Stimulated activated CD4-positive, alpha-beta T cell treated with anti-CD3 and anti-CD28 coated beads, Interleukin-1b, Interleukin-23, amount 100 ng/mL, for 1 hour (primary cell): ENCODE results near the gene ANKRD6.
"Not testable (repeated sequence)": the region's sequence is repeated elsewhere in the genome, so short reads cannot be mapped to it uniquely, and the experiment has no call there.

Source experiments
- DNase-seq, 2 donors: peaks; one replicate each; pipeline ENCODE4 v3.0.0-alpha.2; 2020; ENCODE audit warnings: low read depth in 2 of 2

ANKRD6 gene

GRCh38 chr6:89432875-89433251 lies at the start of gene ANKRD6:
ANKRD6 (plus strand) TSS chr6:89433152; CDS start chr6:89566977, 133,825 bp downstream.
- peak; percentile 54 to 84 for DNase-seq

GRCh38 chr6:89385156-89385667 lies 47.7 kb upstream of the ANKRD6 start:
- DNase-seq = no peak

GRCh38 chr6:89385846-89386245 lies 47.1 kb upstream of the ANKRD6 start:
- no peak for DNase-seq

- DNase-seq = no peak
Measured at GRCh38 chr6:89386917-89387491, 45.9 kb upstream of the ANKRD6 start.

GRCh38 chr6:89387516-89388201 lies 45.3 kb upstream of the ANKRD6 start:
- no peak for DNase-seq

DNA sequence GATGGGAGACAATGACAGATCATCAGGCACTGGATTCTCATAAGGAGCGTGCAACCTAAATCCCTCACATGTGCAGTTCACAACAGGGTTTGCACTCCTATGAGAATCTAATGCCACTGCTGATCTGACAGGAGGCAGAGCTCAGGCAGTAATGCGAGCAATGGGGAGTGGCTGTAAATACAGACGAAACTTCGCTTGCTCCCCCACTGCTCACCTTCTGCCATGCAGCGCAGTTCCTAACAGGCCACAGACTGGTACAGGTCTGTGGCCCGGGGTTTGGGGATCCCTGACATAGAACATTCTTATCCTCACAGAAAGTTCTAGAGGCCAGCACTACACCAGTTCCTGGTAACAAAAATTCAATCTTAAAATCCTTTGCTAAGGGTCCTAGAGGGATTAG lies 44.1 kb upstream of the ANKRD6 start:
- no peak for DNase-seq

- no peak for DNase-seq
Measured at GRCh38 chr6:89392823-89393222, 40.1 kb upstream of the ANKRD6 start.

GRCh38 chr6:89393659-89394058 lies 39.3 kb upstream of the ANKRD6 start:
- no peak for DNase-seq

DNA sequence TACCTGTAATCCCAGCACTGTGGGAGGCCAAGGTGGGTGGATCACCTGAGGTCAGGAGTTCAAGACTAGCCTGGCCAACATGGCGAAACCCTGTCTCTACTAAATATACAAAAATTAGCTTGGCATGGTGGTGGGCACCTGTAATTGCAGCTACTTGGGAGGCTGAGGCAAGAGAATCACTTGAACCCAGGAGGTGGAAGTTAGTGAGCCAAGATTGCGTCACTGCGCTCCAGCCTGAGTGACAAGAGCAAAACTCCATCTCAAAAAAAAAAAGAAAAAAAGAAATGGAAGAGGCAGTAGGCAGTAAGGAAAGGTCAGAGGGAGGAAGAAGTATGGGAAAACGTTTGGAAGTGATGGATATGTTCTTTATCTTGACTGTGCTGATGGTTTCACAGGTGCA lies 35.1 kb upstream of the ANKRD6 start:
- not testable (repeated sequence) for DNase-seq

DNA sequence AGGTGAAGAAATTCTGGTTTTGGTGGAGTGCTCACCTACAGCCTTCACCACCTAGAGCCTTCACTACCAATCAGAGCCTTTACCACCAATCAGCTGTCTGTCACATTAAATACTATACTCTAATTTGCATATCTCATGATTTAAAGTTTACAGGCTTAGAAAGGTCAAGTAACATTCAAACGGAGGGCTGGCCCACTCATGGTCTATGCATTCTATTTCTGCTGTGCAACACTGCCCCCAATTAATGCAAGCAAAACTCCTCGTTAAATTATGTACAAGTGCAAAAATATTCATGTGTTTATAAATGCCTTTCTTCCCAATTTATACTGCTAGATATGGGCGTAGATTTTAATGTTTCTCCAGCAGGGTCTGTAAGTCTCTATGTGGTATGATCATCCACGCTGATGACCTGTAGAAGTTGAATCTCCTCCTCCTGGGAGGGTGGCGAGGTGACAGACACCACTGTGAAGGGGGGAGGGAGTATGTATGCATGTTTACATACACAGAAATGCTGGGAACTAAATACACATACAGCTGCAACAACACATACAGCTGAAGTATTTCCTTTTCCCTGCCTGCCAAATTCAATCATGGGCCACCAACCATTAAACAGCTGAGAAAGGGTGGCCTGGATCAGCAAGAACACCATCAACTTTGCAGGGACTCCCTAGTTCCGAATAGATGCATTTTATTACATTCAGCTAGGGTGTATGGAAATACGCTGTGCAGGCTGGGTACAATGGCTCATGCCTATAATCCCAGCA lies 34.0 kb upstream of the ANKRD6 start:
- DNase-seq = no peak

- DNase-seq = no peak
Measured at GRCh38 chr6:89400050-89400449, 32.9 kb upstream of the ANKRD6 start.

- no peak for DNase-seq
Measured at GRCh38 chr6:89400912-89401399, 32.0 kb upstream of the ANKRD6 start.

GRCh38 chr6:89402776-89403175 lies 30.2 kb upstream of the ANKRD6 start:
- no peak for DNase-seq

GRCh38 chr6:89404512-89404911 lies 28.4 kb upstream of the ANKRD6 start:
- DNase-seq = no peak

DNA sequence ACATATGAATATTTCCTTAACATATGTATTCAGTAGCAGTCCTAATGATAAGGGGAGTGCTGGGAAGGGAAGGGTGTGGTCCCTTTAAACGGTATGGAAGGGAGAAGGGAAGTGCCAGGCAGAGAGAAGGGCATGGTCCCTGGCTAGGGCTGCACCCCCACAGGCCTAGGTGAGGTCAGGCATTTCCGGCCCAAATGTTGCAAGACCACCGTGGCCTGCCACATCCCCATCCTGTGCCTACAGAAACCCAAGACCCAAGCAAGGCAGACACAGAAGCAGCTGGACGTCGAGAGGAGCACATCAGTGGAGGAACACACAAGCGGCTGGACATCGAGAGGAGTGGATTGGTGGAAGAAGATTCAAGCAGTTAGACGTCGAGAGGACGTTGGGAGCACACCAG lies 26.8 kb upstream of the ANKRD6 start:
- no peak for DNase-seq

DNA sequence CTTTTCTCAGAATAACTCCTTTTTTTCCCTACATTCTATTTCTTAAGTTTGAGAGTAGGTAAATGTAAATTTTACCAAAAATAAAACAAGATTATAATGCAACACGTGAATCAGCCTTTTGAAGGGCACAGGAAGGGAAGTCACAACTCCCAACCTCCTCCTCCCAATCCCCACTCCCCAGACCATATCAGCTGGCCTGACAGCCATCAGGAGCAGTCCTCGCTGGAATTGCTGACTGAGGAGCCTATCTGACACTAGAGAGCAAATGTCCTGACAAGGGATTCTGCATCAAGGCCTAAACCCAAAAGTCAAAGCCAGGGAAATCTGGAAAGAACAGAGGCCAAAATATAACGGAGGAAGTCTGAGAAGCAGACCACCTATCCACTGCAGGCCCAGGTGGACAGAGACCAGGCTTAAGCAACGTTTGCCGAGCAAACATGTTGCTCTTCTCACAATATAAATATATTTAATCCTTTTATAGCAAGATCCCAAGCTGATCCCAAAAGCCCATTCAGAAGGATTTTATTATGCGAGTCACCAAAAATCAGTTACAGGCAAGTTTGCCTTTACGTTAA lies 23.4 kb upstream of the ANKRD6 start:
- DNase-seq = no peak

GRCh38 chr6:89410231-89410761 lies 22.7 kb upstream of the ANKRD6 start:
- DNase-seq = no peak

DNA sequence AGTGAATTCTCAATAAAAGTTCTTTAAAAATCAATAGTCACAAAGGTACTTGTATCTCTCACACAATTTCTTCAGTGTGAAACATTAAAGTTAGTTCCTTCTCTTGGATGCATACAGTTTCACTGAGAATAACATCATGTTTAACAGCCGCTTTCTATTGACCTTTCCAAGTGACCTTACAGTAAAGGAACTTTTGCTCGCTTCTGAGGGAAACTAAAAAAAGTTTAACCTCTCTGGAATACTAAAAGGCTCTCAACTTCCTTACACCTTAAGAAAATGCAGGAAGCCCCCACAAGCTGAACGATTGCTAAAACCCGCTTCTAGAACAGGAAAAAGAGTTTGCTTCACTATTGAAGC lies 22.2 kb upstream of the ANKRD6 start:
- DNase-seq = no peak

DNA sequence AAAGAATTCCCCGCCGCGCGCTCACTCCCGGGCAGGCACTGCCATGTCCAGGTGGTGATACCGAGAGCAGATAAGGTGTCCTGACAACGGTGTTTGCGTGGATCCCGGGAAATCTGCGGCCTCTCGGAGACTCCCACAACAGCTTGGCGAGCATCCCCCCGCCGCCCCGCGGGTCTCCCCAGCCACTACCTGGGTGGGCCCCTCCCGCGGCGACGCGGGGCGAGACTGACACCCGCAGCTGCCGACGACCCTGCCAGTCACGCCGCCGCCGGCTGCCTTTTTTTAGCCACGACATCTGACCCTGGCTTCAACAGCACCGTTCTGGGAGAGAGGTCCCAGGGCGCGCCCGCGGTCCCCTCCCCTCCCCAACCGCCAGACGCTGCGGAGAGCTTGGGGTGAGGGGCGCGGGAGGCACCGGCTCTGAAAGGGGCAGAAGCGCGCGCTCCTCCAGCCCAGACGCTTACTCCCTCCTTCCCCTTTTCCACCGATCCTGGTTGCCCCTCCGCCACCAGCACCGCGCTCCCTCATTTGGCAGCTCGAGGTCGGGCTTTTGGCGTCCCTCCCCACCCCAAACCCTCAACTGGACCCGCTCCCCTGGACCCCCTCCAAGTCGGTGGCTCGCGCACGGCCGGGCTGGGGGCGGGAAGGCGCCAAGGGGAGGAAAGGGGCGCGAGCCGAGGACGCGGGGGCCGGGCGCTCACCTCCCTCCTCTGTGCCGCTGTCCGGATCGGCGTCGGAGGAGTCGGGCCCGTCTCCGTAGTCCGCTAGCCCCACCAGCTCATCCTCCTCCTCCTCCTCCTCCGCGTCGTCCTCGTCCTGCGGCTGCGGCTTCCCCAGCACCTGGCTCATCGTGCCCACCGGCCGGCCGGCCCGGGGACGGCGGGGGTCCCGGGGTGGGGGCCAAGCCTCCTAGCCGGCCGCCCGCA lies 21.5 kb upstream of the ANKRD6 start:
- DNase-seq = no peak

DNA sequence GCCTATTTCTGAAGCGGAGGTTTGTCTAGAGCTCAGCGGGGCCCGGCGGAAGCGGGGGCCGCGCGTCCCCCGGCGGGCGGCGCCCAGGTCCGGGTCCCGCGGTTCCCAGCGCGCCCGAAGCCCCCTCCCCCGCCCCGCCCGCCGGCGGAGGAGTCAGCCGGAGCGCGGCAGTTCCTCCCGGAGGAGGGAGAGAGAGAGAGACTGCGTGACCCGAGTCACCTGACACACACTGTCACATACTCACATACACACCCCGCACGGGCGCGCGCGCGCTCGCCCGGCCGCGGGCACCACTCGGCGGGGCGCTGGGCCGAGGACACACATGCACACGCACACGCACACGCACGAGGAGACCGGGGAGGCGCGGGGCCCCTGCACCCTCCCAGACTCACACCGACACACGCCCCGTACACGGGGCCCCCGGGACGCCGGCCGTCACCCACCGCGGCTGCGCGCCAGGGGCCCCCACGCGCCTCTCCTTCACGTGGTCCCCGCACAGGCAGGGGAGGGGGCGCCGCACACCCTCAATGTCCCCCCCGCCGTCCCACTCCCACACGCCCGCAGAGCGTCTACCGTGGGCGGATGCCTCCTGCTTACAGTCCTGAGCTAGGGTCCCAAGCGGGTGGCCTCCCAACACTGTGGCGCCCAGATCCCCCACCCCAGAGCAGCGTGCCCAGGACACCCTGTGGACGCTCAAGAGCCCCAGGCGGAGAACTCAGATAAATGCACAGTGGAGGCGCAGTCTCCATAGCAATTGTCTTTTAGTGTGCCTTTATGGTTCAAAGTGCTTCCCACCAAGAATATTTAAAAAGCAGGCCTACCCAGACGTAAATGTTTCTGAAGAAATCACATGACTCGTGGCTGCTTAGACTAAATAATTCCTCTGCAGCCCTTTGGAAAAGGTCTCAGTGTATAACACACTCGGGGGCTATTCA lies 20.6 kb upstream of the ANKRD6 start, which contains the start of gene RRAGD:
RRAGD (minus strand) TSS at position 203 of the 935 bp plus-strand sequence. CDS start 280 bp downstream, outside the sequence.
- DNase-seq = no peak
